Measurements from ENCODE around the gene CALML3.

DNA sequence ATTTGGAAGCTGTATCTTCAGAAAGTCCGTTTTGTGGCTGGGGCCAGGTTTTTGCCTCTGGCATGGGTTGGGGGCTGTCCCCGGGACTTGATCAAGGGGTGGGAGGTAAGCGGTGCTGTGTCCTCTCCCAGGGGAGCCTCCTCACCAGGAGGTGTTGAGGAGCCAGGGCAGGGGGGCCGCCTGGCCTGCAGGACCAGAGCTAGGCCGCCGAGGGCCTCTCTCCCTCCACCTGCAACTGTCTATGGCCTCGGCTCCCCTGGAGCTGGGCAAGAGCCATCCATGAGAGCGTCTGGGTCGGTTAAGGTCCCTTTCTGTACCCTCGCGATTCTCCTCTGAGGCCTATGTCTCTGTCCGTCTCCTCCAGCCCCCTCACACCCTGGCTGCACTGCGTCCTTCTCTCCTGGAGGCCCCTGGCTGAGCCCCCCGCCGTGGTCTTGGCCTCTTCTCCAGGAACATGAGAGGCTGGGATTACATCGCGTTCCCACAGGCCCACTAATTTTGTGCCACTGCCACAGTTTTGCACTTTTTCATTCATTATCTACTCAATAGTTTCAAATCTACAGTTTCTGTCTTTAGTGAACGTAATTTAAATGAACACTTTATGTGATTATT lies 46.0 kb upstream of the CALML3 start:
- TF ChIP-seq EP300 (IDR thresholded peaks at IDR 0.05; ENCODE audit: borderline replicate concordance), result no peak
- no peak for TF ChIP-seq MAX (IDR thresholded peaks at IDR 0.05)
- no peak for TF ChIP-seq FOXM1 (IDR thresholded peaks at IDR 0.05; ENCODE audit: borderline replicate concordance, low read depth)
- no peak for TF ChIP-seq TCF12 (IDR thresholded peaks at IDR 0.05; ENCODE audit: low read depth)
- TF ChIP-seq TEAD4 (IDR thresholded peaks at IDR 0.05), result no peak
- no peak for TF ChIP-seq TAF1 (IDR thresholded peaks at IDR 0.05; ENCODE audit: low read depth)
- TF ChIP-seq CEBPB (IDR thresholded peaks at IDR 0.05), result no peak

All from Ishikawa (cell line).